Fibroblast of the aortic adventitia (primary cell): ENCODE data around the gene AKAP6. TPM values are rescaled to one million over a fixed set of nuclear protein-coding genes. Genes with fewer than 3 reads are reported as not detected.

Experiments
- DNase-seq: peaks from one replicate; pipeline ENCODE4 v3.0.0-alpha.2; 2010; ENCODE audit warnings: low read depth
- H3K4me3 ChIP-seq: 2 replicates; pipeline ENCODE4 v1.5.1; 2011; ENCODE audit warnings: low read depth, mild to moderate bottlenecking, control low read depth, low read length, moderate library complexity
- CTCF ChIP-seq: IDR thresholded peaks from 2 replicates; pipeline ENCODE4 v1.5.1; 2011; ENCODE audit warnings: mild to moderate bottlenecking, low read length, control low read depth, inconsistent platforms; ENCODE audit not compliant: insufficient read depth
- total RNA-seq: library from RNA; depleted of rRNA; stranded (reverse); fragments of >200 nt; gene quantifications from 2 replicates; pipeline ENCODE4 v1.2.3, GENCODE V29; 2012; ENCODE audit warnings: low replicate concordance

Gene AKAP6
- total RNA-seq, 1 donor: 2.2 TPM

DNA sequence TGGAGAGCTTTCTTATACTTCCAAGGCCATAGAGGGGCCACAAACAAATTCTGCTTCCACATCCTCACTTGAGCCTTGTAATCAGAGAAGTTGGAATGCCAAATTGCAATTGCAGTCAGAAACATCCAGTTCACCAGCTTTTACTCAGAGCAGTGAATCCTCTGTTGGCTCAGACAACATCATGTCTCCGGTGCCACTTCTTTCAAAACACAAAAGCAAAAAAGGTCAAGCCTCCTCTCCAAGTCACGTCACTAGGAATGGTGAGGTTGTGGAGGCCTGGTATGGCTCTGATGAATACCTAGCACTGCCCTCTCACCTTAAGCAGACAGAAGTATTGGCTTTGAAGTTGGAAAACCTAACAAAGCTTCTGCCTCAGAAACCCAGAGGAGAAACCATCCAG is 217.1 kb downstream of the AKAP6 start:
- no peak for DNase-seq
- H3K4me3 ChIP-seq: no peak overlapping the region
- TF ChIP-seq CTCF: no peak

GRCh38 chr14:32552766-32553165 is 223.7 kb downstream of the AKAP6 start:
- TF ChIP-seq CTCF: no peak
- no peak for DNase-seq
- no peak overlapping the region for H3K4me3 ChIP-seq

DNA sequence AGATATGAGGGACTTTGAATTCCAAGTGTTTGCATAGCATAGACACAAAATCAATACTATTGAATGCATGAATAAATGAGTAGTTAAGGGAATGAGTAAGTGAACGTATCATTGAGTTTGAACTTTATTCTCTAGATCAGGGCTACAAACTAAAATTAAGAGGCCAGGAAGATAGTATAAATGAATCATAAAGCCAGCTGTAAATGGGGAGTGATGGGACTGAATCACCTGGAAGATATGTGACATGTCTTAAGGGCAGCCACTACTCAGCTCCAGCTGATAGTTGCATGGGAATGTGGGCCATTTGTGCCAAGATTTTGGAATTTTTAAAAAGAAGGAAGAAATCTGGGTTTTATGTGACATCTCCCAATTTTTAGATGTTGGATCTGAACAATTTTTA is 229.9 kb downstream of the AKAP6 start:
- H3K4me3 ChIP-seq: no peak overlapping the region
- TF ChIP-seq CTCF: no peak
- peak; percentile 16 for DNase-seq

- no peak for TF ChIP-seq CTCF
- H3K4me3 ChIP-seq: no peak overlapping the region
- peak; percentile 65 for DNase-seq
Measured at GRCh38 chr14:32559590-32559989, 230.5 kb downstream of the AKAP6 start.

DNA sequence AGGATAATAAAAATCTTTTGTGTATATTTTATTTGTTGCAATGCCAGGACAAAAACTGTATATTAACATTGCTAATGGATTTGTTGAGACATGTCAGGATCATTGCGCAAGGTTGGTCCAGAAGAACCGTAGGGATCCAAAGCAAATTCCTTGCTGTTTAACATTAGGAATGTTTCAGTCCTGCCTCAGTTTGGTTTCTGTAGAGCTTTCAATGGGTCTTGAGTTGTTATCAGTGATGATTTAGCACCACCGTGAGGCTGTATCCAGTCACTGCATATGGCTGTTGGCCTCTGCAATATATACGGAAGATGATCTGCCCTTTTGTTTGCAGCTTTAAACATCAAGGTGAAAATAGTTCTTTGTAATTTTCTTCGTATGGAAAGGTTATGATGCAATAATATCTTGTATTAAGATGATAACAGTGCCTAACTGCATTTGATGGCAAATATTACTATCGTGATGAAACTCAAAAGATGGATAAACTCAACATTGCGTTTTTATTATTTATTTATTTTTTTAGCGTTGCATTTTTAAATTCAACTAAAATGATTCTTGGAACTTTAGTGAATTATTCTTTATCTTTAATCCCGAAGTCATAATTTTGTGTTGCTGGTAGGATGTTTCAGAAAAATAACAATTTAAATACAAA is 231.2 kb downstream of the AKAP6 start:
- DNase-seq: peak; percentile 92
- no peak overlapping the region for H3K4me3 ChIP-seq
- peak; percentile 91 for TF ChIP-seq CTCF

GRCh38 chr14:32561520-32561919 is 232.4 kb downstream of the AKAP6 start:
- DNase-seq: peak; percentile 71
- H3K4me3 ChIP-seq: no peak overlapping the region
- no peak for TF ChIP-seq CTCF

DNA sequence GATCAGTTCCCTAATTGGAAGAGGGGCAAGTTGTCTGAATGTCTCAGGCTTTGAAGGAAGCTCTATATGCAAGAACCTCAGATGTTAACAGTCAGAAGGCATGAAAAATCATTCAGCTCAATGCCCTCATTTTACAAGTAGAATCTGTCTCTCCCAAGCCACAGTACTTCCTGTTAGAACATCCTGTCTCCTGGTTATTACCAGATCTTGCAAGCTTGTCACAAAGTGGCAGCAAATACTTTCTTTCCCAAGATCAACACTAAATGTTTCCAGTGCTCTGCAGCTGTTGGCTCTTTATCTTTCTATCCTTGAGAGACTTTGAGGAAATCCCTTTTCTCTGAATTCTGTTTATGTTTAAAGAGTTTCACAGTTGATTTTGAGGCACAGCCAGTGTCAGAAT is 235.5 kb downstream of the AKAP6 start:
- peak; percentile 21 for DNase-seq
- H3K4me3 ChIP-seq: no peak overlapping the region
- no peak for TF ChIP-seq CTCF
